Muscle layer of colon (tissue), 2 donors: ENCODE results near the gene SYT13.
"Not testable (repeated sequence)": the region's sequence is repeated elsewhere in the genome, so short reads cannot be mapped to it uniquely, and the experiment has no call there.

Experiments
- H3K27ac ChIP-seq: one replicate; pipeline ENCODE4 v1.7.0; 2013; ENCODE audit warnings: low read depth, mild to moderate bottlenecking, low read length, moderate library complexity
- H3K27me3 ChIP-seq, 2 donors: one replicate each; pipeline ENCODE4 v1.7.0; 2013; ENCODE audit warnings: low read length in 2 of 2, mild to moderate bottlenecking in 2 of 2; ENCODE audit not compliant: insufficient read depth in 2 of 2, control insufficient read depth in 1 of 2
- H3K36me3 ChIP-seq: one replicate; pipeline ENCODE4 v1.7.0; 2013; ENCODE audit warnings: mild to moderate bottlenecking, low read length; ENCODE audit not compliant: insufficient read depth
- H3K4me1 ChIP-seq: one replicate; pipeline ENCODE4 v1.7.0; 2013; ENCODE audit warnings: mild to moderate bottlenecking, low read length; ENCODE audit not compliant: insufficient read depth
- H3K4me3 ChIP-seq, 2 donors: one replicate each; pipeline ENCODE4 v1.7.0; 2013; ENCODE audit warnings: low read length in 2 of 2, low read depth in 1 of 2, mild to moderate bottlenecking in 1 of 2, moderate library complexity in 1 of 2
- H3K9ac ChIP-seq: one replicate; pipeline ENCODE4 v1.7.0; 2013; ENCODE audit warnings: low read length
- H3K9me3 ChIP-seq: one replicate; pipeline ENCODE4 v1.7.0; 2013; ENCODE audit warnings: mild to moderate bottlenecking, low read length
- donor health status: abdominal sarcoma.
- donor health status: Adenocarcinoma of cecum.

The SYT13 gene

DNA sequence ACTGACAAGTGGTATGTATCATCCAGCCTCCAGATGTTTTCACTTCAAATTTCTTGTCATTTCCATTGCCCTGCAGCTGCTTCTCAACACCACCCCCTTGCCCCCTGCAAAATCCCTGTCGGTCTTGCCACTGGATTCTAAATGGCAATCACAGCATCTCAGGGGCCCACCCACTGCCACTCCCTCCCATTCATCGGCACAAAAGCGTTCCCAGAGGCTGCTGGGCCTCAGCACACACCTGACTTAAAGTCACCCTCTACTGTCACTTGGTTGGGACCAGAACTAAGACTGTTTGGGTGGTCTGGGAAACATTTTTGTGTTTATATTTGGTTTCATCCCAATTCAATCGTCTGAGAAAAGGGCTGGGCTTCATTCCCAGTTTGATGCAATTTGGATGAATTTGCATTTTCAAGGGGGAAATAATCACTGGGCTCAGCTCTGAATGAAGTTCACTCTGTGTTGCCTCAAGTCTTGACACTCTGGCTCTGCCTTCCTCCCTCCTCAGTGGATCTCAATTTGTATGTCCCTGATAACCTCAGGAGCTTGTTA lies 27.1 kb downstream of the SYT13 start:
- no peaks in the 10 kb centered on the region for H3K27me3 ChIP-seq

GRCh38 chr11:45254070-45254469 lies 32.1 kb downstream of the SYT13 start:
- H3K36me3 ChIP-seq: no peaks in the 10 kb centered on the region
- H3K27me3 ChIP-seq: no peaks in the 10 kb centered on the region
- H3K4me3 ChIP-seq: no peak overlapping the region
- no peaks in the 10 kb centered on the region for H3K9me3 ChIP-seq
- H3K9ac ChIP-seq: no peak overlapping the region
- H3K27ac ChIP-seq: no peak overlapping the region
- H3K4me1 ChIP-seq: no peaks in the 10 kb centered on the region

More for the DNA sequence above, 27.1 kb downstream of the SYT13 start:
- H3K4me3 ChIP-seq: no peak overlapping the region
- H3K4me1 ChIP-seq: no peaks in the 10 kb centered on the region
- no peak overlapping the region for H3K9ac ChIP-seq
- H3K36me3 ChIP-seq: no peaks in the 10 kb centered on the region
- H3K27ac ChIP-seq: no peak overlapping the region
- H3K9me3 ChIP-seq: no peaks in the 10 kb centered on the region

DNA sequence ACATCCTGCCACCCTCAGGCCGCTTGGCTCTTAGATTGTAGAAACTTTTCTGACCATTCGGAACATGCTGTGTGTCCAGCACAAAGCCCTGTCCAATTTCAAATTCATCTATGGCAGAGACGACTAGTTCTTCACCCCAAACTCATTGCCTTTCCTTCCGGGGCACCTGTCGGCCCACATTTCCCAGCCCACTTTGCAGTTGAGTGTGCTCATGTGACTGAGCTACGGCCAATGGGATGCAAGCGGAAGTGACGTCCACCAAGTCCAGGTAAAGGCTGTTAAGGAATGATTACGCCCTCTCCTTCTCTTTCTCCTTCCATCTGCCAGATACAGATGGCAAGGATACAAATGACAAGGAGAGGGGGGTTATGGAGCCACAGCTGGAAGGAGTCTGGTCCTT lies 32.5 kb downstream of the SYT13 start:
- H3K9ac ChIP-seq: no peak overlapping the region
- H3K27me3 ChIP-seq: no peaks in the 10 kb centered on the region
- H3K36me3 ChIP-seq: no peaks in the 10 kb centered on the region
- H3K9me3 ChIP-seq: no peaks in the 10 kb centered on the region
- no peaks in the 10 kb centered on the region for H3K4me1 ChIP-seq
- H3K27ac ChIP-seq: no peak overlapping the region
- no peak overlapping the region for H3K4me3 ChIP-seq

DNA sequence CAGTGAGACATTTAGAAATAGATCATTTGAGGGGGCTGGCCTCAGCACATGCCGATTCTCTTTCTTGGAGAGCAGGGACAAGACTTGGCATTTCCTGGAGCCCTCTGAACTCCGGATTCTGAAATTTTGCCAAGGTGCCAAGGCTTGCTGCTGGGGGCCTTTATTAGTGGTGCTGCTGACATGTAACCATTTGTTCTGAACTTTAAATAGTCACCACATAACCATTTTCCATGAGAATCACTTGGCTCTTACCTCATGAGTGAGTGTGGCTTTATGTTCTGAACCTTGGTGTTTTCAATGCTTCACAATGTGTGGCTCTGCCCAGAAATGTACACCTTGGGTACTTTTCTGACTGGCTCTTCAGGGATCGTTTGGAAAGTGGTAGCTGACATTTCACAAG lies 33.3 kb downstream of the SYT13 start:
- Histone ChIP-seq H3K4me1 (no peaks in the 10 kb centered on the region), H3K4me3 (no peak overlapping the region), H3K9me3 (no peaks in the 10 kb centered on the region), H3K9ac (no peak overlapping the region), H3K36me3 (no peaks in the 10 kb centered on the region), H3K27ac (no peak overlapping the region), H3K27me3 (no peaks in the 10 kb centered on the region)

DNA sequence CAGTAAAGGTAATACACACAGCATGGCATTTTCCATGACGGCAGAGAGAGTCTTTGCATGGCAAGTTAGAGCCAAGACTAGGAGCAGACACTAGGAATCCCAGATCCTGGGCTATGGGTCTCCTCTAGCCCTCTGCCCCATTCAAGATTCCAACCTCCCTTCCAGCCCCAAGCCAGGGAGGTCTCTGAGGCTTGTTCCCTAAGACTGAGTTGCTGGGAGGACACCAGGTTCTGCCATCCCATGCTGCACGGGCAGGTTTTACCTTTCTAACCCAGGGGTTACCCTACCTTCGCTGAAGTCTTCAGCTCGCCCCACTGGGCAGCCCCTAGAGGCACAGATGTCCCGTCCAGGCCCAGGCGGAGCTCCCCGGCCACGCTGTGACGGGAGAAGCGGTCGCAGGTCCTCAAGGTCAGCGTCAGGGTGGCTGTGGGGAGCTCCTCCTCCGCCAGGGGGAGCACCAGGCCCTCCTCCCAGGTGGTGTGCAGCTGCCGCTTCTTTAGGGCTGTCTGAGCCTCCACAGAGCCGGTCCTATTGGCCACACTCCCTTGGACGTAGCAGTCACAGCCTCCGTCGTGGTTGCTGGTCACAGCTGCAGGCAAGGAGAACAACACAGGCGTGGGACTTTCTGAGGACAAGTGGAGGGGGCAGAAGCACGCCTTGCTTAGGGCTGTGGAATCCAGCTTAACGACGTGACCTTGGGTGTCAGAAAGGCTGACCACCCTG lies 33.8 kb downstream of the SYT13 start:
- no peaks in the 10 kb centered on the region for H3K27me3 ChIP-seq
- H3K4me3 ChIP-seq: no peak overlapping the region
- H3K9ac ChIP-seq: no peak overlapping the region
- H3K27ac ChIP-seq: no peak overlapping the region
- H3K4me1 ChIP-seq: no peaks in the 10 kb centered on the region
- no peaks in the 10 kb centered on the region for H3K36me3 ChIP-seq
- no peaks in the 10 kb centered on the region for H3K9me3 ChIP-seq

- Histone ChIP-seq H3K27ac (no peak overlapping the region), H3K36me3 (no peaks in the 10 kb centered on the region), H3K4me3 (no peak overlapping the region), H3K9me3 (no peaks in the 10 kb centered on the region), H3K4me1 (no peaks in the 10 kb centered on the region), H3K9ac (no peak overlapping the region), H3K27me3 (no peaks in the 10 kb centered on the region)
Measured at GRCh38 chr11:45250035-45250718, 36.0 kb downstream of the SYT13 start.

- not testable (repeated sequence) for H3K27ac ChIP-seq, H3K36me3 ChIP-seq, H3K4me3 ChIP-seq
Measured at GRCh38 chr11:45249372-45249771, 36.8 kb downstream of the SYT13 start.

DNA sequence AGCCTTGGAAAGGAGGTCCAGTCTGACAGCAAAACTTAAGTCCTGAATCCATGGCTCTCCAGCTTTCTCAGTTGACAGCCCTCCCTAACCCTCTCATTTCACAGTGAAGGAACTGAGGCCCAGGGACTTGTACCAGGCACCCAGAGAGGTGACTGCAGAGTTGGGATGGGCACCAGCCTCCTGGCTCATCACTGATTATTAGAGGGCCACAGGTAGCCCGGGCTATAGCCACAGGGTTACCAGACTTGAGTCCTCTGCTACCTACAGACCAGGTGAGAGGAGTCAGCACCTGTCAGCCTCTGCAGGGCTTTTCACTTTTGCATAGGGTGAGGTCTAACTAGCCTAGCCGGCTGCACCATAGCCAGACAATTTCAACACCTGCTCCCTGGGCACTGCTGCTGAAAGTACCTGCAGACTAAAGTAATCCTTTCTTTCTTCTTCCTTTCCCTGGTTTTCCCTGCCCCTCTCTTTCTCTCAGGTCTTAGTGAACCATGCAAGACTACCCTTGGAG lies 37.6 kb downstream of the SYT13 start:
- Histone ChIP-seq H3K36me3 (no peaks in the 10 kb centered on the region), H3K27ac (no peak overlapping the region), H3K4me3 (no peak overlapping the region), H3K9ac (no peak overlapping the region), H3K4me1 (no peaks in the 10 kb centered on the region), H3K27me3 (no peaks in the 10 kb centered on the region), H3K9me3 (no peaks in the 10 kb centered on the region)

More at GRCh38 chr11:45249372-45249771, 36.8 kb downstream of the SYT13 start:
- not testable (repeated sequence) for H3K9me3 ChIP-seq, H3K27me3 ChIP-seq, H3K9ac ChIP-seq, H3K4me1 ChIP-seq

DNA sequence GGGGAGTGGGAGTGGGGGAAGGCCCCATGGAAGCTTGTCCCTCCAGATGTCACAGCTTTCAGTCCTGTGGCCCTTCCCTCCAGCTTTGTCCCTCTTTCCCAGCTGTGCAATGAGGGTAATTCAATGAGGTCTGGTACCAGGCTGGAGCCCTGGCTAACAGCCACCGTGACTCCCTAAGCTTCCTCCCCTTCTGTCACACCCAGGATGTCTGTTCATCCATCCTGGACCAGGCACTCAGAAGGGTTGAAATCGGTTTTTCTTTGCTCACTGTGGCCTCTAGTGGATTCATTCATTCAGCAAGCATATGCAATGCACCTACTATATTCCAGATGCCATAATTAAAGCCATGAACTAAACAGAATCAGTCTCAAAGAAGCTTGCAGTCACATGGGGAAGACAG lies 38.7 kb downstream of the SYT13 start:
- no peaks in the 10 kb centered on the region for H3K27me3 ChIP-seq
- H3K9ac ChIP-seq: no peak overlapping the region
- no peaks in the 10 kb centered on the region for H3K36me3 ChIP-seq
- no peak overlapping the region for H3K27ac ChIP-seq
- no peak overlapping the region for H3K4me3 ChIP-seq
- H3K4me1 ChIP-seq: no peaks in the 10 kb centered on the region
- H3K9me3 ChIP-seq: no peaks in the 10 kb centered on the region

GRCh38 chr11:45246241-45246640 lies 39.9 kb downstream of the SYT13 start:
- no peak overlapping the region for H3K27ac ChIP-seq
- H3K27me3 ChIP-seq: no peaks in the 10 kb centered on the region
- H3K4me3 ChIP-seq: no peak overlapping the region
- H3K4me1 ChIP-seq: no peaks in the 10 kb centered on the region
- H3K9ac ChIP-seq: no peak overlapping the region
- no peaks in the 10 kb centered on the region for H3K9me3 ChIP-seq
- no peaks in the 10 kb centered on the region for H3K36me3 ChIP-seq

DNA sequence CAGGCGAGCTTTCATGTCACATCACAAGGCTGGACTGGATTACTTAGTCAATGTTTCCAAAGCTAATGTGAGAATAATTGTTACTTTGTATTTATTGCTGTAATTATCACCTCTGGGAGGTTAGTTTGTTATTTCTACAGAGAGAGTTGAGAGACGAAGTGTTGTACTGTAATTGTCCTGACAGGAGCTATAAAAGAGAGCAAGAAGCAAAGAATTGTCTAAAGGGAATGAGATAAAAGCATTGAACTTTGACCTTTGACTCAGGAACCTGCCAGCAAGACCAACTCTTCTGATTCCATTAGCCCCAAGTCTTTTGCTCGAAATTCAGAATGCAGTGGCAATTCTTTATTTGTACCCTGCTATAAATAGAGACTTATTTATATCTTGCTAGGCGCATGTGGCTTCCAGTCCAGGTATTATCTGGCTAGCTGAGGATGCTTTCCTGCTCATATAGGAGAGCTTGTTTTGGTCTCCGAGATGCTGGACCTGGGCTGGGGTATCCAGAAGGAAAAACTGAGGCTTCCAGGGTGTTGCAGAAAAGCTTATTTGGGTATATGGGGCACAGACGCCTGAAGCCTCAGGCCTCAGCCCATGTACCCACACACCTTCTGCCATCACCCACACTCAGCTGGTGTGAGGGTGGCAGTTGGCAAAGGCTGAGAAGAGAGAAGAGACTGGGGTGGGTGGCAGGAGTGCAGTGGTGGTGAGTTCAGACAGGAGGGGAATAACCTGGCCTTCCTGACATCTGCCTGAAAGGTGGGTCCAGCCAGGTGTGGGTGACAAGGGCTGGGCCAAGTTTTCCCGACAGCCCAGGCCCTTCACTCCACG lies 40.7 kb downstream of the SYT13 start:
- Histone ChIP-seq H3K9ac (no peak overlapping the region), H3K27ac (no peak overlapping the region), H3K4me1 (no peaks in the 10 kb centered on the region), H3K36me3 (no peaks in the 10 kb centered on the region), H3K27me3 (no peaks in the 10 kb centered on the region), H3K4me3 (no peak overlapping the region), H3K9me3 (no peaks in the 10 kb centered on the region)
